G401 (cell line): ENCODE measurements around the gene MOB2. TPM values are rescaled to one million over a fixed set of nuclear protein-coding genes. Genes with fewer than 3 reads are reported as not detected.
A peak's percentile ranks its signal among the peaks of the same experiment; 100 is the strongest.

Experiments used
- DNase-seq: peaks from one replicate; pipeline ENCODE4 v3.0.0-alpha.2; 2015; ENCODE audit warnings: low spot score
- in situ Hi-C: cut with HindIII; loops from 2 replicates; pipeline ENCODE4 v1.10.0; 2016; ENCODE audit warnings: low sequenced_read_pairs, mixed read lengths
- total RNA-seq: library from RNA; depleted of rRNA; stranded (reverse); fragments of >200 nt; shearing (Covaris generic); gene quantifications from 2 replicates; pipeline ENCODE4 v1.2.3, GENCODE V29; 2014

MOB2 gene
- total RNA-seq, 1 experiment from 2014 or later = 27.4 TPM

DNA sequence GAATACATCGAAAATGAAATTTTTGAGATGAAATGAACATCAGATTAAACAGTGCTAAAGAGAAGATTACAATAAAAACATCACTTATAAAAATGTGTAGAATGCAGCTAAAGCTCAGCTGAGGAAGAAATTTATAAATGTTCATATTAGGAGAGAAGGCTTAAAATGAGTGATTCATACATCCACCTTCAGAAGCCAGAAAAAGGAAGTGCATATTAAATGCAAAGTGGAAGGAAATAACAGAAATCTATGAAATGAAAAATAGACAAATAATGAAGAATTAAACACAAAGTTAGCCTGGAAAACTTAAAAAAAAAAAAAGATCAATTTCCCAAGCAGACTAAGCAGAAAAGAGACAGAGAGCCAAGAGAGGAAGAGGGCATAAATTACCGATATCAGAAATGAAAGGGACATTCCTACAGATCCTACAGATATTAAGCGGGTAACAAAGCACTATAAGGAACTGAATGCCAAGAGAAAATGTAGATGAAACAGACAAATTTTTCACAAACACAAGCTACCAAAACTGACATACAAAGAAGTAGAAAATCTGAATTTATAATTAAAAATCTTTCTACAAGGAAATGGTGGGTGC, 7.2 kb upstream of the MOB2 start:
- in situ Hi-C loops = no loop called here
- DNase-seq = no peak

DNA sequence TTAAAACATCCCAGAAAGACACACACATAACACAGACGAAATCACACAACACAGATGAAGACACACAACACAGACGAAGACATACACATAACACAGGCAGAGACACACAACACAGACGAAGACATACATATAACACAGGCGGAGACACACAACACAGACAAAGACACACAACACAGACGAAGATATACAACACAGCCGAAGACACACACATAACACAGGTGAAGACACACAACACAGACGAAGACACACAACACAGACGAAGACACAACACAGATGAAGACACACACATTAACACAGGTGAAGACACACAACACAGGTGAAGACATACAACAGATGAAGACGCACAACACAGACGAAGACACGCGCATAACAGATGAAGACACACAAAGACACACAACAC, 4.8 kb upstream of the MOB2 start:
- no peak for DNase-seq
- in situ Hi-C loops = no loop called here

DNA sequence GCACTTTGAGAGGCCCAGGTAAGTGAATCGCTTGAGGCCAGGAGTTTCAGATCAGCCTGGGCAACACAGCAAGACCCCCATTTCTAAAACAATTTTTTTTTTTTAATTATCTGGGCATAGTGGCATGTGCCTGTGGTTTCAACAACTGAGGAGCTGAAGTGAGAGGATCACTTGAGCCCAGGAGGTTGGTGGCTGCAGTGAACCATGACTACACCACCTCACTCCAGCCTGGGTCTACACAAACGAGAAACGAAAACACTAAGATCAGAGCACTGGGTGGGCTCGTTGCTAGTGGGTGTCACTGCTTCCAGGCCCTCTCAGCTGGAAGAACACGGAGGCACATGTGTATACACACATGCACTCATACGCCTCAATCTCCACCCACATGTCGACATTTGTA, 4.1 kb upstream of the MOB2 start:
- in situ Hi-C loops = no loop called here
- DNase-seq = no peak

DNA sequence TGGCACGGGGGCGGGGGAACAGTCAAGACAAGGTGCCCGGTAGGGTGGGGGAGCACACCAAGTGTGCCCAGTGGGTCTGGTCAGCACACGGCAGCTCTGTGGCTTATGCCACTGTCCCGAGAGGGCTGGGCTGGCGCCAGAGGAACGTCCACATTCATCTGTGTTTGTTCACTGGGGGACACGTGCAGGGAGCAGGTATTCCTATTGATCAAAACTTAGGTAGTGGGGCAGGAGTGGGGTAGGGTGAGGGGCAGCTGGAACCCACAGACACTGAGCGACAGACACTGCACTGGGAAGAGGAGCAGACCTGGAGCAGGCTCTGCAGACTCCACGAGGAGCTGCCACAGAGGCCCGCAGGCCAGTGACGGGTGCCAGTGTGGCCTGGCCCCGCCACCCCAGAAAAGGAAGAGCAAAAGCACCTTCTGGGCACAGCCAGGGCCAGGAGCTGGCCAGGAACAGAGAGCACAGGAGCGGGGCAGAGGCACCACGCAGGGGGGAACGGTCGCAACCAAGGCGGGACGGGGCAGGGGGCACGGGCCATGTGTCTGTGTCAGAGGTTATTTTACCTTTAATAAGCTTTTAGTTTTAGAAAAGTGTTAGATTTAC, 2.1 kb upstream of the MOB2 start:
- in situ Hi-C loops = no loop called here
- no peak for DNase-seq

DNA sequence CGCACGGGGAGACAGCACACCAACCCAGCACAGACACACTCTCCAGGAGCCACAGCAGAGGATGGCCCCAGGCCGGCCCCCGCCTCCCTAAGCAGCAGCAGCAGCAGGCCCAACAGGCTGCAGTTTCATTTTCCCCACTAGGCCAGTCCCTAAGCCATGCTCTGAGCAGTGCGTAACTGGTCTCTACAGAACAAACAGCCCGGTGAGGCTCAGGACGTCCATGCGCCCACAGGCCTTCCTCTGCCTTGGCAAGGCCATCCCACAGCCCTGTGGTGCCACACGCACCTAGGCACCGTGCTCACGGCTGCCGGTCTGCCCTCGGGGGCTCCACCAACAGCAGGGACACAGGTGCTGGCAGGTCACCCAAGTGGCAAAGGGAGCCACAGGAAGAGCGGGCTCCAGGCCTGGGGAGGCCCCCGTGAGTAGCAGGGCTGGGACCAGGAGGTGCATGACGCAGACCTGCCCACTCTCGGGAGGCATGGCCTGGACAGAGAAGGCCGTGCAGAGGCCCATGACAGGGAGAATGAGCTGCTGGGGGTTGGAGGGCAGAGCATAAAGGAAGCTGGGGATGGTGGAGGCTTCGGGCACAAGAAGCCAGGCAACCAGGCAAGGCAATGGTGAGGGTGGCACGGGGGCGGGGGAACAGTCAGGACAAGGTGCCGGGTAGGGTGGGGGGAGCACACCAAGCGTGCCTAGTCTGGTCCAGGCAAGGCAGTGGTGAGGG, 1.4 kb upstream of the MOB2 start:
- no peak for DNase-seq
- in situ Hi-C loops = no loop called here

DNA sequence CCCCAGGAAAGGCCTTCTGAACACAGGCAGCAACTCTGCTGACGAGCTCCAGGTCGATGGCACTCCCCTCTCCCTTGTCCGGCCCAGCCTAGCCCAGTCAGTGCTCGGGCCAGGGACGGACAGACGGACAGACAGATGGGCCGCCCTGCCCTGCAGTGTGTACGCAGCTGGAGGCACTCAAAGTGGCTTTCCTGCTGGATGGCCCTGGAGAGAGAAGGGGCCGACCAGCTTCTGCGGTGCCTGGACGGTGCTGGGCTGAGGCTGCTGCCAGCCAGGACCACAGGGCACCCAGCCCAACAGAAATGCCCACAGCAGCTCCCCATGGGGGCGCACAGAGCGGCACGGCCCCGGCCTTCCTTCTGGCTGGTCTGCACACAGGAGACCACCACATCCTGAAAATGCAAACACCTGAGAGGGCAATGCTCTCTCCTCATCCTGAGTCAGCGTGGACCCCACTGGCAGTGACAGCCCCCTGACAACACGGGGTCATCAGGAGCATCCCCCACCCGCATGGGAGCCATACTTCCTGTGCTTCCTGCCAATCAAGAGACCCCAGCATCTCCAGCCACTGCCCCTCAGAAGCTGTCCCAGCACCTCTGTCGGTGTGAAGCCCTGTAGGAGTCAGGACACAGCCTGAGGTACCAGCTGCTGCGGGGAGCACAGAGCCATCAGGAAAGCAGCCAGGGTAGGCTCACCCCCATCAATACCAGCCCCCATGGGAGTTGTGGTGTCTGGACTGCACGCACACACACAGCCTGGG, 692 bp upstream of the MOB2 start:
- in situ Hi-C loops = no loop called here
- no peak for DNase-seq

DNA sequence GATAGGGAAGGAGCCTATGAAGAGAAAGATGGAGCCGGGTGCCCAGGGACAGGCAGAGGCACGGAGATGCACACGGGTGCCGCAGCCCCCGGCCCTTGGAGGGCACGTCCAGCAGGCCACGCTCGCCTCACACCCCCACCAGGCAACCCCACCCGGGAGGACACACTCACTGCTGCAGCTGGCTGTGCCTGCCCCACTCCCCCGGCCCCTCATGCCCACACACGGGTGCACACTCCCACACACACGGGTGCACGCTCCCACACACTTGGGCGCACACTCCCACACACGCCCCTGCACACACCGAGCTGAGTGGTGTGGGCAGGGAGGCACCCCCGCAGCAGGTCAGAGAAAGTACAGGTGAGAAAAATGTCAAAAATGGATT, 1.1 kb downstream of the MOB2 start:
- in situ Hi-C loops = no loop called here

DNA sequence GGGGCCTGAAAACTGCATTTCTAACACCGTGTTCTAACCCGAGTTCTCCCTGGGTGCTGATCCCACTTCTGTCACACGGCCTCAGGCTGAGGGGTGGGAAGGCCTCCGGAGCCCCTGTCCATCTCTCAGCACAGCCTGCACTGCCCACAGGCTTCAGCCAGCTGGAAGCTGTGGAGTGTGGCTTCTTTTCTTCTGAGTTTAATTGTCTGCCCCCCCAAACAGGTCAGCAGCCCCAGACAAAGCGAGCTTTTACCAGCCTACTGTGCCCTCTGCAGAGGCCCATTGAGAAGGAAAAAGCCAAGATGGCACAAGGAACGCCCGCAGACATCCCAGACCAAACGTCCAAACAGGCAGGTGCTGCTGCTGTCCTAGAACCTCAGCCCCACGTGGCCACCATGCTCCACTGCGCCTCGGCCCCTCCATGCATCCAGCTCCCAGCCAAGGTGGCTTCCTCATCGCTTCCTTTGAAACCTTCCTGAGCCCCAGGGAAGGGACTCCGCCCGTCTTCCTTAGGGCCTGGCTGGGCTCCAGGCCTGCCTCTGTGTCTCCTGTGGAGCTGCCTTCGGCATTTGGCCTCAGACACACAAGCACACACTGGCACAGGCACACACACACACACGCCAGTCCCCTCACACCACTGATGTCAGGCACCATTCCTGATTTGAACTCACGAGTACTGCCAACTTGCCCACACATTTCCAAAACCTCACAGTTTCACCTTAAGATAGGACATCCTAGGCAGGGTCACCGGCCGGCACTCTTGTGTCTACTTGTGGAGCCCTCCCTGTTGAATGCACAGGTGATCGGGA, 1.7 kb downstream of the MOB2 start:
- in situ Hi-C loops = no loop called here
- peak; percentile 45 for DNase-seq

More for the DNA sequence above, 1.1 kb downstream of the MOB2 start:
- DNase-seq = no peak

DNA sequence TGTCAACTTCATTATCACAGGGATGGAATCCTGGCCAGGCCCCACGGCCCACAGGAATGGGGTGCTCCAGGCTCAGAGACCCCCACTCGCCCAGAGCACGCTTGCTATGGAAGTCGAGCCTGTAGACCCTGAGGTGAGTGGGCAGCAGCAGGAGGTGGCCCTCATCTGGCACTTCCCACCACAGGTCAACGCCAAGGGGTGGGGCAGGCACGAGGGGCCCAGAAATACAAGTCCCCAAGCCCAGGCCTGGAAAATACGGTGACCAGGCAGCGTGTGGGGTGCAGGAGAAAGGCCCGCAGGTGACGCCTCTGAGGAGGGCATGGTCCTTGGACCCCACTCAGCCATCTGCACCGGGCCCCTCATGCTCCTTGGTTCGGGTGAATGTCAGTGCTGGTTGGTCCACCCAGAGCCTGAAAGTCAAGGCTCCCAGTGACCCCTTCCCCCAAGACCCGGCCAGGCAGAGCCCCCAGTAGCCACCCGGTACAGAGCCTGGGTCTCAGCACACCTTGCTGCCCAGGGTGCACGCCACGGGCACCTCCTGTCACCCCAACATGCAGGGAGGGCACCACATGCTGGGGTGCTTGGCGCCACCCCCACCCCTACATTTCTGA, 2.4 kb downstream of the MOB2 start:
- no peak for DNase-seq
- in situ Hi-C loops = no loop called here

DNA sequence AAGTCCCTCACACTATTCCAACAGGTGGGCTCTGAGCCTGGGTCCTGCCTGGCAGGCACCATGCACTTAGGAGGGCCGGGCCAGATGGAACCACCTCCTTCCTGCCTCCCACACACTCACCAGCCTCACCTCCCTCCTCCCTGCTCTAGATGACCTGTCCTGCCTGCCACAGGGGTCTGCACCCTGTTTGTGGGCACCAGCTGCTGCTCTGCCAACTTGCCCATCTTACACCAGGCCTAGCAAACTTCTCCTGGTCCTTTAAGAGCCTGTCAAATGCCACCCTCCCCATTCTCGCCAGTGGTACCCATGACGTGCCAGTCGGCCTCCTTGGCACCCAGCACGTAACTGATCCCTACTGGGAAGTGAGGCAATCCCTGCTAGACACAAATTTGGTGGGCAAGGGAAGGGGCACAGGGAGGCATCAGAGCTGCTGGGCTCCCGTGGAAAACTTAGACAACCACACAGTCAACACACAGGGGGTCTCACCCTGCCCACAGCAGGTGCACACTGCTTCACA, 3.1 kb downstream of the MOB2 start:
- in situ Hi-C loops = no loop called here
- DNase-seq = no peak

DNA sequence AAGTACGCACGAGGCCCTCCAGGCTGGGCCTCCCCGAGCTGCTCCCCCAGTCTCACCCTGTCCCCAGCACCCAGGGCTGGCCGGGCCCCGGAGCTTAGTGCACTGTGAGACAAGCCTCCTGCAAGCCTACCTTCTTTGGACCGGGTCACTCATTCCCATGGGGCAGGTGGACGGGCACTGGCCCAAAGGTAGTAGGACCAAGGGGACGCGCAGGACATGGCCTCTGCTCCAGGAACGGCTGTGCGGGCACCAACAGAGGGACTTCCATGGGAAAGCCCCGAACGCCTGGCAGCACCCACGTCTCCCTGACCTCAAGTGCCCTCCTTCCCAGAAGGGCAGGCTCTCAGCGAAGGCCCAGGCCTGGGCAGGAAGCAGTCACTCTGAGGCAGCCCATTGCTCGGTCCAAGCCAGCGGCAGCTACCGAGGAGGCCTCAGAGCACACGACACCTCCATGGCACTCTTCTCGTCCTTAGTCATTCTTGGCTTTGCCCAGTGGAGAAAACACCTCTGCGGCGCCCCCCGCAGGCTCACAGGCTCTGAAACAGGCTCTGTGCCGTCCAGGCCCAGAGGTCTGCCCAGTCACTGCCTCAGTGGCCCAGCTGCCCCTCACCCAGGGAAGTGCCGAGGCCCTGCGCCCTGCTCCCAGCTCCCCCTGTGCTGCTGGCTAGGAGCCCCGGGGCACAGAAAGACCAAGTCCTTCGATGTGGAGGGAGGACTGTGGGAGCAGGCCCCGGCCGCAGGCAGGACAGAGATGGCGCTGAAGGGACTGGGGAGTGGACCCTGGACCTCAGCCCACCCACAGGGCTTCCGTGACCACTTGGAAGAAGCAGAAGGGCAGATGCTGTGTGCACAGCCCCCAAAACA, 3.8 kb downstream of the MOB2 start:
- in situ Hi-C loops = no loop called here
- DNase-seq = no peak

DNA sequence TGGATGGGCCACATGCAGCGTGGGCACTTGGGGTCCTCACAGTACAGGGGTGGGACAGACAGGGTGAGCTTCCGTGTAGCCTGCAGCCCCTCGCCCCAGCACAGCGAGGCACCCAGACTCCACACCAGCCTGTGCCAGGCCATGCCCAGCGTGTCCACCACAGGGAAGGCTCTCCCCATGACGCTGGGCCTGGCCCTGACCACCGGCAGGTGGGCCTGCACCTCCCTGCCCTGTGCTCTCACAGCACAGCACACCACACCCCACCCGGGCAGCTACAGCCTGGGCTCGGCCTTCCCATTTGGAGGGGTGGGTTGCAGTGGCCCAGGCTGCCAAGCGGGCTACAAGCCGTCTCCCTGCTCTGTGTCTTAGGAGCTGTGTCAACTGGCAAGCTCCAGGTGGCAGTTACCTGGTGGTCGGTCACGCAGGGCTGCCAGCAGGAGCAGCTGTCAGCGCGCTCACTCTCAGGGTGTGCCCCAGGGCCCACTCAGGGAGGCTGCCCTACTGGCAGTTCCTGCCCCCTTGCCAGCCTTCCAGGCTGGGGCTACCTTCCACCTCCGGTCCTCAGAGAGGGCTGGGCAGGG, 4.6 kb downstream of the MOB2 start:
- in situ Hi-C loops = no loop called here
- no peak for DNase-seq

DNA sequence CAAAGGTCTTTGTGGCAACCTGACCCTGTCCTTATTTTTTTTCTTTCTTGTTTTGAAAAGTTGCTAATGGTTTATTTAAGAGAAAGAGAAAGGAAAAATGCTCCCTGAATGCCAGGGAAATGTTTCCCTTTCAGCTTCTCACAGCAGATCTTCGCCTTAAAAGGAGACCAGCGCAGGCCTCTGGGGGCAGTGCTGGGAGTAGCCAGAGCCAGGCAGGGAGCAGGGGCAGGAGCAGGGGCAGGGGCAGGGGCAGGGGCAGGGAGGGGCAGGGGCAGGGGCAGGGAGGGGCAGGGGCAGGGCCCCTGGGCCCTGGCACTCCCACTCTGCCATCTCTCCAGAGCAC, 5.1 kb downstream of the MOB2 start:
- no peak for DNase-seq
- in situ Hi-C loops = no loop called here

DNA sequence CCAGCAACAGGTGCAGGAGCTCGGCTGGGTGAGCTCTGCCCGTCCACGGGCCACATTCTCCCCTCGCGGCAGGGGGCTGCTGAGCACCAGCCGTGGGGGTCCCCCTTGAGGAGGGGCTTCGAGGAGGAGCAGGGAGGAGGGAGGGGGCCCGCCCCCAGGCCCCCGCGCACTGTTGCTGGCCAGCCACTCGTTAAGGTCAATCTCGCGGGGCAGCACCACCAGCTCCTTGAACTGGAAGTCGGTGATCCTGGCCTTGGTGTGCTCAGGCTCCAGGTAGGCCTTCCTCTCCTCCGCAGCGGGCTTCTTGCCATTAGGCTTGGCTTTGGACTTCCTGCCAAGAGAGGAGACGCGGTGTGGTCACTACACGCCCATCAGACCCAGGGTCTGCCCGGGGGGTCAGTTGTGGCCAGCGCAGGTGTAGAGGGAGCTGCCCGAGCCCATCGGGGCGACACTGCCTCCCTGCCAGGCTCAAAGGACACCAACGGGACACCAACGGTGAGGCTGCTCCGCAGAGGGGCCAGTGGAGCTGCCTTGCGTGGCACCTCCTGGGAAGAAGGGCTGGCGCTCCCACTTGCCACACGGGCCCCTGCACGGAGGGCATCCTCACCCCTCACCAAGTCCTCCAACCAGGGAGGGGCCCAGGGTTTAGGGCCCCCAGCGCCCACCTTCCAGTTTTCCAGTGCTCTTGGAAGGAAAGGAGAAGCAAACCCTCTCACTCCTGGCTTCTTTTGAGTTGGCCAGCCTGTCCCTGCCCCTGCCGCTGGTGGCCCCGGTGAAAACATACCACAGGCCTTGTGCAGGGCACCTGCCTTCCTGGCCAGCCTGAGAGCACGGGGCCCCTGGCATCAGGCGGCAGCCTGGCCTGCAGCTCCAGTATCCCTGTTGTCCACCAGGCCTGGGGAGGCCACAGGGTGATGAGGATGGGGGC, 5.8 kb downstream of the MOB2 start:
- DNase-seq = no peak
- in situ Hi-C loops = no loop called here

DNA sequence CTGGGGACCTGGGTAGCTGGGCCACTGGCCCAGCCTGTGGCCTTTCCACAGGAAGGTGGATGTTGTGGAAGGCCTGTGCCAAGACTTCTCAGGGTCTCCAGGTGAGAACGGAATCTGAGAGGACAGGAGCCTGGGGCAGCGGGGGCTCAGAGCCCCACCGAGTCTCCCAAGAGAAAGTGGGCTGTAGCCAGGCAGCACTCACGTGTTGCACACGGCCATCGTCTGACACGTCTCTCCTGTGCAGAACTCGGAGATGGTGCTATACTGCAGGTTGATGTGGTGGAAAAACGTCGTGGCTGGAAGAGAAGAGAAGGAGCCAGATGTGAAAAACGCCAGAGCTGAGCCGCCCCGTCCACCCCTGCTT, 6.4 kb downstream of the MOB2 start:
- in situ Hi-C loops = no loop called here
- no peak for DNase-seq

DNA sequence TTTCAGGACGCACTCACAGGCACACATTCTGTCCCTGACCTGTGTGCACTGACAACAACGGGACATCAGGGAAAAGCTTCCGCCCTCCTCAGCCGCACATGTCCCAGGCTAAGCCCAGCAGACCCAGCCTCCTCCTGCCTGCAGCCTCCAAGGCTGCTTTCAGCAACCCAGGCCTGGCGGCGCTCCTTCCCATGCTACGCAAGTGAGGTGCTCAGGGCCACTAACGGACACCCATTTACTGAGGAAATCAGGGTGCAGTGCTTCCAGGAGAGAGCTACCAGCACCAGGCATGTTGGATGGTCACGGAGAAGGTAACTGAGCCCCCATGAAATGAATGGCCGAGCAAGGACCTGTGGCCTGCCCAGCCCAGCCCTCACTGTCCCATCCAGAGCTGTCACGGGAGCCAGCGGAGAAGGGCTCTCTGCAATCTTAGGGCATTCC, 6.9 kb downstream of the MOB2 start:
- in situ Hi-C loops = no loop called here
- DNase-seq = no peak
